HG03521 (cell line): ENCODE measurements around the gene AIRE.
"Not testable (repeated sequence)": the region's sequence is repeated elsewhere in the genome, so short reads cannot be mapped to it uniquely, and the experiment has no call there.

Source experiments
- ATAC-seq: cut with Tn5 transposase; IDR thresholded peaks from one replicate; pipeline ENCODE4 v1.9.1; 2021; ENCODE audit warnings: mild to moderate bottlenecking, moderate library complexity; ENCODE audit not compliant: unreplicated experiment

AIRE gene

DNA sequence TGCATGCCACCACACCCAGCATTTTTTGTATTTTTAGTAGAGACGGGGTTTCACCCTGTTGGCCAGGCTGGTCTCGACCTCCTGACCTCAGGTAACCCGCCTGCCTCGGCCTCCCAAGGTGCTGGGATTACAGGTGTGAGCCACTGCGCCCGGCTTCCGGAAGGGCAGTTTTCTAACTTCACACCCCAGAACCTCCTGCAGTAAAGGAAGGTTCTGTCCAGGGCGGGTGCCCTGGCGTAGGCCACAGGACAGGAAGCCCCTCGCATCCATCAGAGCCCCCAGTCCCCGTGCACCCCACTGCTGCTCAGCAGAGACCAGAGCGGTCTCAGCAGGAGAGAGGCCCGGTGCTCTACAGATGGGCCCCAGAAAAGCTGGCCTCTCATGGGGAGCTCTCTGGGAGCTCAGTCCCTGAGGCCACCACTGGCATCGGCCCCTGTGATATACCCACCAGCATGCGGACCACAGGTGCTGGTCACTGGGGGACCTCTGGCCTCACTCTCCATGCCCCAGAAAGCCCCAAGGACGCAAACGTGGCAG lies 19.9 kb upstream of the AIRE start:
- no peak for ATAC-seq

- no peak for ATAC-seq
Measured at GRCh38 chr21:44267655-44268142, 18.0 kb upstream of the AIRE start.

- ATAC-seq: no peak
Measured at GRCh38 chr21:44269090-44269489, 16.6 kb upstream of the AIRE start.

- no peak for ATAC-seq
Measured at GRCh38 chr21:44271558-44272283, 14.0 kb upstream of the AIRE start.

GRCh38 chr21:44272284-44272858 lies 13.3 kb upstream of the AIRE start:
- no peak for ATAC-seq

- ATAC-seq: no peak
Measured at GRCh38 chr21:44273046-44273445, 12.6 kb upstream of the AIRE start.

DNA sequence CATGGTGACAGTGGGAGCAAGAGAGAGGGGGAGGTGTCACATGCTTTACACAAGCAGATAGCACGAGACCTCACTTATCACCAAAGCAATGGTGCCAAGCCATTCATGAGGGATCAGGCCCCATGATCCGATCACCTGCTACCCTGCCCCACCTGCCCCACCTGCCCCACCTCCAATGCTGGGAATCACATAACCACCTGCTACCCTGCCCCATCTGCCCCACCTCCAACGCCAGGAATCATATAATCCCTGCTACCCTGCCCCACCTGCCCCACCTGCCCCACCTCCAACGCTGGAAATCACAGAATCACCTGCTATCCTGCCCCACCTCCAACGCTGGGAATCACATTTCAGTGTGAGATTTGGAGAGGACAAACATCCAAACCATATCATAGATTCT lies 10.6 kb upstream of the AIRE start:
- ATAC-seq: no peak

DNA sequence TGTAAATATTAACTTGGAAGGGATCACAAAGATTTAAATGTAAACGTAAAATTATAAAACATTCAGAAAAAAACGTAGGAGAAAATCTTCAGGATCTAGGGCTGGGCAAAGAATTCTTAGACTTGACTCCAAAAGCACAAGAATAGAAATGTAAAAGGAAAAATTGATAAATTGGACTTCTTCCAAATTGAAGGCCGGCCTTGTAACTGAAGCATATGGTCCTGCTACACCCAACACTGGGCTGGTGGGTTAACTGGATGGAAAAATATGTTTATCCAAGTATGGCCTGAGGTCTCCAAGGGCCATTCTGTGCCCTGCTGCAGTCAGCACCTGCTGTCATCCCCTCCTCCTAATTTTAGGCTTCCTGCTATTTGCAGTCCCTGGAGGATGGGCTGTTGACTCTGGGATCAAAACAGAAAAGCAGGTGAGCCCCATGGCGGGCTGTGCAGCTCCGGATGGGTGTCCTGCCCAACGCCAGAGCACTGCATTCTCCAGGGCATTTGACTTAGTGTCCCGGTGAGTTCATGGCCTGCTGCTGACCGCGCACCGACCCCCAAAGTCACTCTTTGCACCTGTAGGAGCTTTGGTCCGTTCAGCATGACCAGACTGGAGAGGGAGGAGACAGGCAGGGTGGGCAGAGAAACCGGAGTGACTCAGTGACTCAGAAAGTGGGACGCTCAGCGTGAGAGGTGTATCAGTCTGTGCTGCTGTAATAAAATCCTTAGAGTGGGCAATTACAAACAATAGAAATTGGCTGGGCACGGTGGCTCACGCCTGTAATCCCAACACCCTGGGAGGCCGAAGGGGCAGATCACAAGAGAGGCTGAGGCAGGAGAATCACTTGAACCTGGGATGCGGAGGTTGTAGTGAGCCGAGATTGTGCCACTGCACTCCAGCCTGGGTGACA lies 6.1 kb upstream of the AIRE start:
- ATAC-seq: no peak

DNA sequence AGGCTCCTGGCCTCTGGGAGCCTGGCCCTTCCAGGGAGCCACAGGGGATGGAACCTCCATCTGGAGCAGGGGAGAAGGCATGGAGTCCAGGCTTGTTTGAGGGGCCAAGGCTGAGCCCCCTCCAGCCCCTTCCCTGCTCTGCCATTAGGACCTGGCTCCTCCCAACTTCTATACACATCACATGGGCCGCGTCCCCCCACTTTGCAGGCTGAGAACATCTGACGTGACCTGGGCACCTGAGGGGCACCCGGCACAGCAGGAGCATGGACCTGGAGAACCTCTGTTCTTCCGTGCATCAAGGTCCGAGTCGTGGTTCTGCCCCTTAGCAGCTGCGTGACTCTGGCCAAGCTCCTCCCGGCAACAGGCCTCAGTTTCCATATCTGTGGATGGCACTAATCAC lies 3.9 kb upstream of the AIRE start:
- ATAC-seq: no peak

DNA sequence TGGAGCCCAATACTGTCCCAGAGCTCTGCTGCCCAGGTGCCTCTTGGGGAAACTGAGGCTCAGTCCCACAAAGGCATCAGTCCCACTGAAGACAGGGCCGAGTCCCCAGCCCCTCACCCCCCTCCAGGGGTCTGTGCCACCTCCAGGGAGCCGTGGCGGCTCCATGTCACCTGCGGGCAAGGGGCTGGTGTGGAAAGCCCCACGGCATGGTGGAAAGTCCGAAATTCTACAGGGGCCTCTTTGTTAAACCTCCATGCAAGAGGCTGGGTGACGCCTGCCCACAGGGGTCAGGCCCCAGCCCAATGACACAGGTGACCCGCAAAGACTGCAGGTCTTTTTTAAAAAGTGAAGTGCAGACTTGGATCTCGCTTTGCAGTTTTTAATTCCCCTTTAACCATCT lies 3.3 kb upstream of the AIRE start:
- no peak for ATAC-seq

DNA sequence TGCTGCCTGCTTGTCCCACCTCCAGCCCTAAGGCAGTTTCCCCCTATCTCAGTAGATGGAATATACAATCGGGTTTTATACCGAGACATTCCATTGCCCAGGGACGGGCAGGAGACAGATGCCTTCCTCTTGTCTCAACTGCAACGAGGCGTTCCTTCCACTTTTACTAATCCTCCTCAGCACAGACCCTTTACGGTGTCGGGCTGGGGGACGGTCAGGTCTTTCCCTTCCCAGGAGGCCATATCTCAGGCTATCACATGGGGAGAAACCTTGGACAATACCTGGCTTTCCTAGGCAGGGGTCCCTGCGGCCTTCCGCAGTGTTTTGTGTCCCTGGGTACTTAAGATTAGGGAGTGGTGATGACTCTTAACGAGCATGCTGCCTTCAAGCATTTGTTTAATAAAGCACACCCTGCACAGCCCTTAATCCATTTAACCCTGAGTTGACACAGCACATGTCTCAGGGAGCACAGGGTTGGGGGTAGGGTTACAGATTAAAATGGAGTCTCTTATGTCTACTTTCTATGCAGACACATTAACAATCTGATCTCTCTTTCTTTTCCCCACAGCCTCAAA lies 2.4 kb upstream of the AIRE start:
- not testable (repeated sequence) for ATAC-seq

- ATAC-seq: no peak
Measured at GRCh38 chr21:44283948-44284347, 1.7 kb upstream of the AIRE start.

DNA sequence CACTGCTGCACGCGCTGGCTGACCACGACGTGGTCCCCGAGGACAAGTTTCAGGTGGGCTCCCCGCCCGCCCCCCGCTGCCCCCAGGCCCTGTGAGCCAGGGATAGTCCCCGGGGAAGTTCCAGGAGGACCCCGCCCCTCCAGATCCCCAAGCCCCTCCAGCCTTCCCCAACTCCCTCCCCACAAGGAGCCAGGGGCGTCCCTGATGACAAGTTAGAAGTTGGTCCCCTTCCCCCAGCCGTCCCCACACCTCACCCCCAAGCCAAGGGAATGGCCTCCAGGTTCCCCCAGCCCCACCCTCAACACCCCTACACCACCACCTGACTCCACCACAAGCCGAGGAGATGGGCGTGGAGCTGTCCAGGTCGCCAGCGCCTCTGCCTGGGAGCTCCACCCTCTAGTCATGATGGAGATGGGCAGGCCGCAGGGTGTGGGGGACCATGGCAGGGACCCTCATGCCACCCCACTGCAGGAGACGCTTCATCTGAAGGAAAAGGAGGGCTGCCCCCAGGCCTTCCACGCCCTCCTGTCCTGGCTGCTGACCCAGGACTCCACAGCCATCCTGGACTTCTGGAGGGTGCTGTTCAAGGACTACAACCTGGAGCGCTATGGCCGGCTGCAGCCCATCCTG lies 525 bp downstream of the AIRE start:
- ATAC-seq: no peak

DNA sequence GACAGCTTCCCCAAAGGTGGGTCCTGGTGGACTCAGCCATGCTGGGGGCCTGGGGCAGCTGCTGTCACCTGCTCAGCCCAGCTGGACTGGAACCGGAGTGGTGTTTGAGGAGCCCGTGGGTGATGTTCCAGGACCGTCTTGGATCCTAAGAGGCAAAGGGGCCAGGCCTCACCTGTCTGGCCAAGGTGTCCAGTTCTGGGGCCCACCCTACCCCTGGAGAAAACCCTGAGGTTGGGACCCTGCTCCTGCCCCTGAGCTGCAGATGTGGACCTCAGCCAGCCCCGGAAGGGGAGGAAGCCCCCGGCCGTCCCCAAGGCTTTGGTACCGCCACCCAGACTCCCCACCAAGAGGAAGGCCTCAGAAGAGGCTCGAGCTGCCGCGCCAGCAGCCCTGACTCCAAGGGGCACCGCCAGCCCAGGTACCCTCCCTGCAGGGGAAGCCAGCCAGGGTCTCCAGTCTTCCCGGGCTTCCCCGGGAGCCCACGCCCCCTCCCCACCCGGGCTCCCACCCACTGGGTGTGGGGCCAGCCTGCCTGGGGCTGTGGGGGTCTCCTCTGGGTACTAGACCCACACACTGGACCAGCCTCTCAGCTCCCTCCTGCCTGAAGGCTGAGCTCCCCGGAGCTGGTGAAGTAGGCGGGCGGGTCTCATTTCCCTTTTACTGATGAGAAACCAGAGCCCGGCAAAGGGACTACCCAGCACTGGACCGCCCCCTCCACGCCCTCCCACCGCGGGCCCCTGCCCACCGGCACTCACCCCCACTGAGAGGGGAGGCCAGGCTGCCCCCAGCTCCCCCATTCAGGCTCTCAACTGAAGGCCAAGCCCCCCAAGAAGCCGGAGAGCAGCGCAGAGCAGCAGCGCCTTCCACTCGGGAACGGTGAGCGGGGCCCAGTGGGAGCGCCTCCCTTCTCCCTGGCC lies 1.3 kb downstream of the AIRE start:
- ATAC-seq: no peak

DNA sequence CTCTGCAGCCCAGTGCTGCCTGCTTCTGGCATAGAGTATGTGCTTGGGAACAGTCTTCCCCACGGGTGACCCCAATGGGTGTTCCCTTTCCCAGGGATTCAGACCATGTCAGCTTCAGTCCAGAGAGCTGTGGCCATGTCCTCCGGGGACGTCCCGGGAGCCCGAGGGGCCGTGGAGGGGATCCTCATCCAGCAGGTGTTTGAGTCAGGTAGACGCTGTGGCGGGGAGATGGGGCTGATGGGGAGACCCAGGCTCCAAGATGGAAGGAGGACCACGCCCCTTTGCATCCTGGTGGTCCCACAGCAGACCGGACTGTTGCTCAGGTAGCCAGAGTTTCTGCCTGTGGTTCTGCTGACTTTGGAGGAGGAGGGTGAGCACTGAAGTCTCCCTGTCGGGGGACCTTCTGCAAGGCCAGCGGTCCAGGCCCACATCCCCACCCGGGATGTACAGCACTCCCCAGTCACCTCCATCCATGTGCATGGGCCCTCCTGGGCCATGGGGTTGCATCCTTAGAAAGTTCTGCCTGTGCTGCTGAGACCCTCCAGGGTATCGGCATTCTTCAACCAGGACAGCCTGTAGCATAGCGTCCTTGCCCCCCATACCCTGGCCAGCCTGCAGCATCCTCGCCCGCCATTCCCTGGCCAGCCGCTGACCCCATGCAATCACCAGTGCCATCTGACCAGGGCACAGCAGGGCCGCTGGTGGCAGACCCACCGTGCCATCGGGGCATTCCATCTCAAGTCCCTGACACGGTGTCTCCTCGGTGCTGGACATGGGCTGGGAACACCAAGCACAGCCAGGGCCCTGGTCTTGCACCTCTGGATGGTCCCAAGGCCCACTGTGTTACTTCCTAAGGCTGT lies 2.8 kb downstream of the AIRE start:
- no peak for ATAC-seq

GRCh38 chr21:44289381-44290010 lies 3.8 kb downstream of the AIRE start:
- ATAC-seq: no peak

DNA sequence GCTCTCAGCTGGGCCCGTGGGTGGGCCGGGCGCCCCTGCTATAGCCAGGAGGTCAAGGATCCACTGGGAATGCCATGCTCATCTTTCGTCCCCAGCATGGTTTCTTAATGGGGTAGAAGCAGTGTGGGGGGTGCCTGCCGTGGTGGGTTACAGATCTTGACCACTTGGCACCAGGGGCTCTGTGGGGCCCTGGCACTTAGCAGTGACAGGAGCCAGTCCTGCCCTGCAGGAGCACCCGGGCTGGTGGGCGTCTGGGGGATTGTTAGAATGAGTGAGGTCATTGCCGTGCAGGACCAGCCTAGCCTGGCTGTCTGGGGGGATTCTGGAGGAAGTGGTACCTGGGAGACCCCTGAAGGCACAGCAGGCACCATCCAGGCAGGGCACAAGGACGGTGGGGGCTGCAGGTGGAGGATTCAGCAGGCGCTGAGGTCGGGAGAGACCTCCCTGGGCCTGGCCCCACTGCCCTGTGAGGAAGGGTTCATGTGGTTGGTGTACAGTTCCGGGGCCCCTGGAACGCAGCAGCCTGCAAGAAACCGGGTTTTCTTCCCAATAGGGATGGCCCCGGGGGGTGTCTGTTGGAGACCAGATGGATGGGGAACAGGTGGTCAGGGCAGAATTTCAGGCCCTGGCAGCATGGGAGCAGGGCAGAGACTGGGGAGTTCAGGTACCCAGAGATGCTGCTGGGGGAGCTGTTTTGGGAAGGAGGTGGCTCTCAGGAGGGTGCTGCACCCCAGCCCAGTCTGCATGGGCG lies 4.8 kb downstream of the AIRE start:
- no peak for ATAC-seq
